ENCODE data around the gene GPC6.

GPC6 gene

DNA sequence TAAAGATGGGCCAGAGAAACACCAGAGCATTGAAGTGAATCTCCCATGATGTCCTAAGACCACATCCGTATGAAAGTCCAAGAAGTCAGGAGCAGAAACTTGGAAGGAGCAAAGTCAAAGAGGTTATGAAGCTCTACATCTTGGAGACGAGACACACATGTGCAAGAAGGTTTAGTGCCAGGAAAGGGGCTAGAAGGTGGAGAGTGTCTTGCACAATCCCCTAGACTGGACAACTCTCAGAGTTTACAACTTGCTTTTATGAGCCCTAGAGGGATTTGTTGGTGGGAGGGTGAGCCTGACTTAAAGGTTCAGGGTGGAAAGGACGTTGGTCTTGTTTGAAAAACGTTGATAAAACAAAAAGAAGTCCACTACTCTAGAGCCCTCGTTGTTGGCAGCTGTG lies 150.6 kb downstream of the GPC6 start:
- DNase-seq (ENCODE audit: low spot score) = no peak

DNA sequence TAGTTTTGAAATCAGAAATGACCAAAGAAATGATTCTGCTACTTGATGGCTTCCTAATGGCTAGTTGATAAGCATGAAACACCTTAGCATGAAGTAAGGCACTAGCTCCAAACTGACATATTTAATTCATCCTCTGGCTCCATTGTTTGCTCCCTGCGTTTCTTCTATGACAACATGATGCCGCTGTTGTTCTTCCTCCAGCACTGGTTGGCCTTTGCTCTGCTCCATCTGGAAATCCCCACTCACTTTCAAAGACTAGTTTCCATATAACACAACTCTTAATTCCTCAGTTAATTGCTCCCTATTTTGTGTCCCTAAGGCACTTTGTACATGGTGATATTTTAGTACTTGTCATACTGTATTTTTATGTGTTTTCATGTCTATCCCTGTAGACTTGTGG lies 151.6 kb downstream of the GPC6 start:
- DNase-seq (ENCODE audit: low spot score) = no peak

DNA sequence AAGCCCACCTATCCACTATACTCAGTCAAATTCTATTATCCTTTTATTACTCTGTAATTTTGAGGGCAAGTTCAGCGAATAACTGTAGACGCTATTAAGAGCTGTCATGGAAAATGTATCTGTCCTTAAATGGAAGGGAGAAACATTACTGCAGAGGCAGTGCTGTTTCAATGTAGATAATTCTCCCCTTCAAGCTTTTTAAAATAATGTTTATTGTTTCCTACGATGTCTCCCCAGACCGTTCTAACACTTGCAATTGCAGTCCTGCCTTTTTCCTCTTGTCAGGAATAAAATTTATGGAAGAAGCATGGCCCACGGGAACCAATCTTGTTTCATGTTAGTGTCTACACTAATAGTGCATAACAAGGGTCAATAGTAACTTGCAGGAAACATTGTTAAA lies 159.5 kb downstream of the GPC6 start:
- DNase-seq (ENCODE audit: low spot score) = no peak

DNA sequence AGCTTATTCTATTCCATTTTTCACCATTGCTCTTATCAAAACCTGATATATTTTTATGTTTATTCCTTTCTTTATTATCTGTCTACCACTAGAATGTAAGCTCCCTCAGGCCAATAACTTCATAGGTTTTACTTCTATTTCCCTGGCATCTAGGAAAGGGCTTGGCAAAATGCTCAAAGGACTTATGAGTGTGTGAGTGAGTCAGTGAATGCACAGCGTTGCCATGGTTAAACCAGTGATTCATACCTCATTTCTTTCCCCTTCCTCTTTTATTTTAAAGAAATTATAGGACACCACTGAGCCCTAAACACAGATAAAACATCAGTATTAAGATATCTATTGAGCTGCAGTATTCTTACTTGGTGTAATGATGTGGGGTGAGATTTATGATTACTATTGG lies 162.1 kb downstream of the GPC6 start:
- DNase-seq (ENCODE audit: low spot score) = no peak

GRCh38 chr13:93397619-93398018 lies 171.0 kb downstream of the GPC6 start:
- DNase-seq (ENCODE audit: low spot score) = no peak

DNA sequence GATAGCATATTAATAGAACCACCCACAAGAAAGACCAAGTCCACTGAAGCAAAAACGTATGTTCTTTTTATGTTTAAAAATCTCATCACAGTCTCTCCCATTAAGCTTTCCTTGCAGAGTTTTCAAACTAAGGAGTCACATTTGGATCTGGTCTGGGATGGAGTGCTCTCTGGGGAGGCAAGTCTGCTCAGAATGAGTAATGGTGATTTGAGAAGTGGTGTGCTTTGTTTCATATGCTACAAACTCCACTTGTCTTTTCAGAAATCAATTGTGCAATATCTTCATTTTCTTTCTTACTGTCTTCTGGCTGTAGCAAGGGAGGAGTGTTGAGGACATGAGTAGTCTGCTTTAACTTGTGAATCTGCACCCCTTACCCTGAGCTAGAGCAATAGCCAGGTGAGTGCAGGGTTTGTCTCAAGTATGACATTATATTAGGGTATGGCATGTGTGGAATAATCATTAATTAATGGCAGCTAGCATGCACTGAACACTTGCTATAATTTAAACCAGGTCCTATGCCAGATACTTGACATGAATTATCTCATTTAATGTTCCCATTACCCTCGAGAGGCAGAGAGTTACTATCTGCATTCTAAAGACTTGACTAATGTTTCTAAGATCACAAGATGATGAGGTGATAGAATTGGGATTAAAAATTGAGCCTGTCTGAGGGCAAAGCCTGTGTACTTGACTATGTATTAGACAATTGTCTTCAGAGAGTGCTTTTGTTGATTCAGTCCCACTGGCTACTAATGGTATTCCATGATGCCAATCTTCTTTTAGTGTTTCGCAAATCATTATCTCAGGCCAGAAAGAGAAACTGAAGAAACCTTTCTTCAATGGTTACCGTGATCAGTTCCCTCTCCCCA lies 171.8 kb downstream of the GPC6 start:
- DNase-seq (ENCODE audit: low spot score) = no peak

- DNase-seq (ENCODE audit: low spot score) = no peak
Observed at GRCh38 chr13:93399212-93399611, 172.6 kb downstream of the GPC6 start.

- DNase-seq (ENCODE audit: low spot score) = no peak
Observed at GRCh38 chr13:93406136-93406535, 179.5 kb downstream of the GPC6 start.

- DNase-seq (ENCODE audit: low spot score) = no peak
Observed at GRCh38 chr13:93407551-93407950, 180.9 kb downstream of the GPC6 start.

- no peak for DNase-seq (ENCODE audit: low spot score)
Observed at GRCh38 chr13:93409001-93409400, 182.4 kb downstream of the GPC6 start.

- no peak for DNase-seq (ENCODE audit: low spot score)
Observed at GRCh38 chr13:93409816-93410215, 183.2 kb downstream of the GPC6 start.

GRCh38 chr13:93411186-93411680 lies 184.6 kb downstream of the GPC6 start:
- DNase-seq (ENCODE audit: low spot score) = no peak

DNA sequence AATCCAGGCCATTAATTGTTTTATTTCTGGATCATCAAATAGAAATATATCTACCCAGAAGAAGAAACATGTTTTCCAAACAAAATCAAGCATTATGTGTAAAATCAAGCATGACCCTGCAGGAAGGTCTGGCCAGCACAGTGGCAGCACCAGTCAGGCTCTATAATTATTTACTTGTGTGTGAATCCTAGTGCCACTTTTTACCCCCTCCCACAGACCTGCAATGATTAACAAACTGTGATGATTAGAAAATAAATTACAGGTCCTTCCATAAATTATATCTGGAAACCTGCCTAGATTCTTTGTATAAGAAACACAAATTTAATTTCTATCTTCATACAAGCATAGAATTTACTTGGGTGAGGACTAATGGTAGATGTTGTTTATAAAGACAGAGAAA lies 186.1 kb downstream of the GPC6 start:
- DNase-seq (ENCODE audit: low spot score) = no peak

DNA sequence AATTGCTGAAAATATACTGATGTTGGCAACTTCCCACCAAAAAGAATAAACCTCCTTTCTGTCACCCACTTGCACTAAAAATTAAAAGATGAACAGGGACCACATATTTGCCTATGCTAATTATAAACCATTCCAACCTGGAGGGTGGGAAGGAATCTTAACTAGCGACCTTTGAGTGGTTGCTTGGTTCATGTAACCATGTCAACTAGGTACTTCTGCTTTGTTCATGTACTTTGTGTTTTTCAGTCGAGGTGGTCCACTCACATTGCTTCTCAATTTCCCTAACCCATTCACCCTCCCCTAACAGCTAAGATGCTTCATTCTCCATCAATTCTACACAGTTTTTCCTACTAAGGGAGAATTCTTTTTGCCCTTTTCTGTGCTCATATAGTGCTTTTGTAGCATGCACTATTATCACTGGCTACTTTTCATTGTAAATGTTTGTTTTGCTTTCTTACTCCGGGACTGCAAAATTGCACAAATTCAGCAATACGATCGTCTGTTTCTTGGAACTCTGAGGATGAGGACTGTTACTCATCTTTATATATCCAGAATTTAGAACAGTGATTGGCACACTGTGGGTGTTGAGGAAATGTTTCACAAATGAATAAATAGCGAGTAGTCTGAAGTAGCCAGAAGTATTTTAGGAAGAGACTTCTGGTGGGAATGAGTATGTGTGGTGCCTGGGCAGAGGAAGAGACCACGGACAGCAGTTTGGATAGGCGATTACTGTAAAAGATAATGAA lies 187.5 kb downstream of the GPC6 start:
- DNase-seq (ENCODE audit: low spot score) = no peak

DNA sequence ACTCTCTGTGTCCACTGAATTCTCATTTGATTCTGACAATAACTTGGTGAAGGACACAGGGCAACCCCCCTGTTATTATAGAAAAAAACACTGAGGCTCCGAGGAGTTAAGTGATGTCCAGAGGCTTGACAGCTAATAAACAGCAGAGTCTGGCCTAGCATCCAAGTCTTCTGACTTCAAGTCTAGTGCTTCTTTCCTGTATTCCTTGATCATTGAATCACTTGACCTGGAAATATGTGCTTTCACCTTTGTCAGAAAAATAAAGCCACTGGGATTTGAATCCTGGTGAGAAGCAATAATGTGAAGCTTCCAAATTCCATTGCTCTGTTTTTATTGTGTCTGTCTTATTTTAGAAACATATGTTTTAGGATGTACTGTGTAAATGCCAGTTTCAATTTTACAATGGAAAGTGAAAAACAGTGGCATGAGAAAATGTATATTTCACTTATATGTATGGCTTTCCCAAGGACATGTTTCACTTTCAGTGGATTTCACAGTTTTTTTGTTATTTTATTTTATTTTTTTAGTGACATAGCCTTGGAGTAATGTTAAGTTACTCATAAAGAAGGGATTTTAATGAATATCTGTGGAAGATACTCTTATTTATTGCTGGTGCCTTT lies 190.2 kb downstream of the GPC6 start:
- no peak for DNase-seq (ENCODE audit: low spot score)

DNA sequence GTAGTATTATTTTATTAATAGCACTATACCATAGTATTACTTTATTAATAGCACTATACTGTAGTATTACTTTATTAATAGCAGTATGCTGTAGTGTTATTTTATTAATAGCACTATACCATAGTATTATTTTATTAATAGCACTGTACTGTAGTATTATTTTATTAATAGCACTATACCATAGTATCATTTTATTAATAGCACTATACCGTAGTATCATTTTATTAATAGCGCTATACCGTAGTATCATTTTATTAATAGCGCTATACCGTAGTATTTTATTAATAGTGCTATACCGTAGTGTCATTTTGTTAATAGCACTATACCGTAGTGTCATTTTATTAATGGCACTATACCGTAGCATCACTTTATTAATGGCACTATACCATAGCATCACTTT lies 191.8 kb downstream of the GPC6 start:
- DNase-seq (ENCODE audit: low spot score) = no peak

DNA sequence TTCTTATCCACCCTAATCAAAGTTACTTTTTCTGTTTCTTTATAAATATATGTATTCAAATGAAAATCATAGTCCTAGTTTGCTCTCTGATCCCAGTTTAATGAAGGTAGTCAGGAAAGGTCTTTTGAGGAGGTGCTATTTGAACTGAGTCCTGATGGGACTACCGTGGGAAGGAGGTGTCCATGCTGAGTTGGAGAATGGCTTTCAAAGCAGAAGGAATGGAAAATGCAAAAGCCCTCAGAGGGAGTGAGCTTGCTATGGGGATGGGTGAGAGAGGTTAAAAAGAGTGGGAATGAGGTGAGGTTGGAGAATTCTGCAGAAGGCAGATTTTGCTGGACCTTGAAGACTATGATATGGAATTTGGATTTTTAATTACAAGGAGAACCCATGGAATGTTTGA lies 193.6 kb downstream of the GPC6 start:
- DNase-seq (ENCODE audit: low spot score) = no peak

DNA sequence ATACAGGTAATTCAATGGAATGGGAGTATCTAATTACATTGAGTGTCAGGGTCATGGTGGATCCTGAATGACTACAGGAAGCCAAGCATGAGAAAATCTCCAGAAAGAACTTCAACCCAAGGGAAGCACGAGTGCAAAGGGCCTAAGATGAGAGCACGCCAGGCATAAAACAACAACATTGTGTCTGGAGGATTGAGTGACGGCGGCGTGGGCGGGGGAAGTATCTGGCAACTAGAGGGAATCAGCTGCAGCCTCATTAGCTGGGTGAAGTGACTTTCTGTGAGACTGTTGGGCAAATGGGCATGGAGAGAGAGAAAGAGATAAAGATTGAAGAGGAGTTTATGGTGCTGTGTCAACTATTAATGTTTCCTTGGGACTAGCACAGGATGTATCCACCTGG lies 194.3 kb downstream of the GPC6 start:
- no peak for DNase-seq (ENCODE audit: low spot score)

- DNase-seq (ENCODE audit: low spot score) = no peak
Observed at GRCh38 chr13:93422980-93423543, 196.5 kb downstream of the GPC6 start.

DNA sequence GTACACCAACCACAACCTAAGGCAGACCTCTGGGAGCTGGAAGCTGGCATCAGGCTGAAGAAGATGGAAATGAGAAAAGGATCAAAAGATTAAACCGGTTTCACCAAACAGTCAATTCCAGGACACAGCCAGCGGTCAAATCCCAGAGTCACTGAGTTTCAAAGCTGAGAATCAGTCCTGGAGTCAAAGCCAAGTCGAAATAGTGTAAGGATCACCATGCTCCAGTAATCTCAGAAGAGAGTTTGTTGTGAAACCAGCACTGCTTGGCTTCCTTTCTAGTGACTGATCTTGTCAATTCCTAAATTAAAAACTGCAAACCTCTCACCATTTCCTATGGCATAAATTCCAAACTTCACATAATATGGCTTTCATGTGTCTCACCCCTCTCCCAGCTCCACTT lies 198.8 kb downstream of the GPC6 start:
- DNase-seq (ENCODE audit: low spot score) = no peak

GRCh38 chr13:93430381-93430780 lies 203.8 kb downstream of the GPC6 start:
- DNase-seq (ENCODE audit: low spot score) = no peak

DNA sequence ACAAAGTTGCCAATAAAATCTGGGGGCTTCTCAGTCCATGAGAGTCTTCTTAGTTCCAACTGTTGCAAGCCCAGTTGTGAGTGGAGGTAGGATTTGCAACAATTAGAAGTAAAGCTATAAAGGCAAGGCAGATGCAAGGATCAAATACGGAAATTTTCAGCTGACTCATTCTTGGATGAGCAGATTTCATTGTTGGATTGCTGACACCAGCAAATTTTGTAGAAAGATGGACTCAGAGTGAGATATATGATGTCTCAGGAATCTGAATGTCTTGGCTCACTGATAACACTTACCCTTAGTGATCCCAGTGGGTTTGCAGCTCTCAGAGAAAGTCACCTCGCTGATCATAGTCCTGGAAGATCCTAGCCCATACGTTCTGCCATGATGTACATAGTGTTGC lies 209.0 kb downstream of the GPC6 start:
- DNase-seq (ENCODE audit: low spot score) = no peak

DNA sequence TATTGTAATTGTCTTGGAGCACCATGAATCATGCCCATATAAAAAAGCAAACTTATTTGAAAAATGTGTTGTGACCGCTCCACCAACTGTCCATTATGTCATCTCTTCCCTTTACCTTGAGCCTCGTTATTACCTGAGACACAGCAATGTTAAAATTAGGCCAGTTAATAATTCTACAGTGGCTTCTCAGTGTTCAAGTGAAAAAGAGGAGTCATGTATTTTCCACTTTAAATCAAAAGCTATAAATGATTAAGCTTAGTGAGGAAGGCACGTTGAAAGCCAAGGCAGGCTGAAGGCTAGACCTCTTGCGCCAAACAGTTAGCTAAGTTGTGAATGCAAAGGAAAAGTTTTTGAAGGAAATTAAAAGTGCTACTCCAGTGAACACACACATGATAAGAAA lies 210.5 kb downstream of the GPC6 start:
- no peak for DNase-seq (ENCODE audit: low spot score)

Data from left forelimb (tissue), 1 donor.